Stomach (tissue), 4 donors: ENCODE results near the gene PLAGL1.

ENCODE experiments used
- CTCF ChIP-seq, 7 experiments: fragments of 450-650 bp in 4 of 7; fragments of 200-600 bp in 3 of 7; sonication (generic) in 3 of 7; IDR thresholded peaks; one replicate each; pipeline ENCODE4 v1.5.1; 2016 to 2019; ENCODE audit warnings: antibody characterized with exemption in 7 of 7, control low read depth in 2 of 7, mild to moderate bottlenecking in 1 of 7
- EP300 ChIP-seq: sonication (generic); formaldehyde crosslinking; IDR thresholded peaks from one replicate; pipeline ENCODE4 v1.6.1; 2017; ENCODE audit warnings: antibody characterized with exemption
- POLR2A ChIP-seq, 4 donors: fragments of 450-650 bp; IDR thresholded peaks; one replicate each; pipeline ENCODE4 v1.6.1; 2016; ENCODE audit warnings: antibody characterized with exemption in 4 of 4, control low read depth in 2 of 4, mild to moderate bottlenecking in 1 of 4, moderate library complexity in 1 of 4
- POLR2AphosphoS5 ChIP-seq, 3 donors: sonication (generic); formaldehyde crosslinking; IDR thresholded peaks; one replicate each; pipeline ENCODE4 v1.6.1; 2016; ENCODE audit warnings: antibody characterized with exemption in 3 of 3

GRCh38 chr6:143966312-143966711, 41.7 kb downstream of the PLAGL1 start:
- TF ChIP-seq POLR2AphosphoS5 (IDR thresholded peaks at IDR 0.05), result no peak
- TF ChIP-seq POLR2A (IDR thresholded peaks at IDR 0.05), result no peak
- TF ChIP-seq CTCF (IDR thresholded peaks at IDR 0.05), result no peak
- TF ChIP-seq EP300, result no peak
